HEK293 (cell line): ENCODE measurements around the gene PRICKLE3.

ENCODE experiments used
- CTCF ChIP-seq: fragments of 450-650 bp; formaldehyde crosslinking; IDR thresholded peaks from 2 replicates; pipeline ENCODE4 v1.5.1; 2016; ENCODE audit warnings: missing biosample characterization, missing genetic modification characterization
- MYNN ChIP-seq: fragments of 450-650 bp; formaldehyde crosslinking; IDR thresholded peaks from 2 replicates; pipeline ENCODE4 v1.5.1; 2016; ENCODE audit warnings: missing biosample characterization, missing genetic modification characterization, borderline replicate concordance
- REST ChIP-seq: fragments of 450-650 bp; formaldehyde crosslinking; IDR thresholded peaks from 2 replicates; pipeline ENCODE4 v1.5.1; 2016; ENCODE audit warnings: missing biosample characterization, missing genetic modification characterization
- ZNF324 ChIP-seq: fragments of 450-650 bp; formaldehyde crosslinking; IDR thresholded peaks from 2 replicates; pipeline ENCODE4 v1.5.1; 2016; ENCODE audit warnings: missing biosample characterization, missing genetic modification characterization

- no peak for TF ChIP-seq CTCF (tag by site-specific recombination)
- TF ChIP-seq REST (tag by site-specific recombination) = no peak
- no peak for TF ChIP-seq MYNN (tag by site-specific recombination)
- no peak for TF ChIP-seq ZNF324 (tag by site-specific recombination)
These were observed 3.4 kb upstream of the PRICKLE3 start for GRCh38 chrX:49189606-49190005.
